Esophagus squamous epithelium (tissue), 4 donors: ENCODE measurements around the gene PMEL.

Source experiments
- POLR2A ChIP-seq, 4 donors: fragments of 450-650 bp; IDR thresholded peaks; one replicate each; pipeline ENCODE4 v1.6.1; 2017; ENCODE audit warnings: antibody characterized with exemption in 4 of 4, mild to moderate bottlenecking in 4 of 4, moderate library complexity in 3 of 4
- TF ChIP-seq, protein P1 (sequence below), 6 experiments: fragments of 450-650 bp in 4 of 6; fragments of 200-600 bp in 2 of 6; sonication (generic) in 2 of 6; IDR thresholded peaks; one replicate each; pipeline ENCODE4 v1.5.1; 2016 to 2019; ENCODE audit warnings: antibody characterized with exemption in 6 of 6, mild to moderate bottlenecking in 4 of 6, moderate library complexity in 4 of 6

DNA sequence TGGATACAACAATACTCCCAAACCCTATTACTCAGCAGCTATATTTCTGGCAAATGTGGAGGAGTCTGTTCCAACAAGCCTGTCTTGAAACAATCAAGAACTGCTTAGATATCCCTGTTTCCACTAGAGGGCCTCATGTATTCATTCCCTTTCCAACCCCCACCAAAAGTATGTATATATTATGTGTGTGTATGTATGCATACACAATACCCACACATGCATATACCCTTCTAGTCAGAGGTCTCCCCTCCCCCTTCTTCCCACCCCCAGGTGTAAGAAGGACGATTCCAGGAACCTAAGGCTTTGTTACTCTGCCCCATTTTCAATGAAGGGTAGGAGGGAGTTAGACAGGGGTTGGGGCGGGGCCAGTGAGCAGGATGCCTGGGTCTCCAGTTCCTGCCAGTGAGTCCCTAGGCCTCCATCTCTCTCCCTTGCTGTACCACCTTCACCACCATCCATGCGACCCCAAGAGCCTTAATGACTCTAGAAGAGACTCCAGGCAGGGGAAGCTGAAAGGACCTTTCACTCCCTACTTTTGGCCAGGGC lies 35.0 kb downstream of the PMEL start, which contains the start of gene DGKA:
- TF ChIP-seq, protein P1, sequence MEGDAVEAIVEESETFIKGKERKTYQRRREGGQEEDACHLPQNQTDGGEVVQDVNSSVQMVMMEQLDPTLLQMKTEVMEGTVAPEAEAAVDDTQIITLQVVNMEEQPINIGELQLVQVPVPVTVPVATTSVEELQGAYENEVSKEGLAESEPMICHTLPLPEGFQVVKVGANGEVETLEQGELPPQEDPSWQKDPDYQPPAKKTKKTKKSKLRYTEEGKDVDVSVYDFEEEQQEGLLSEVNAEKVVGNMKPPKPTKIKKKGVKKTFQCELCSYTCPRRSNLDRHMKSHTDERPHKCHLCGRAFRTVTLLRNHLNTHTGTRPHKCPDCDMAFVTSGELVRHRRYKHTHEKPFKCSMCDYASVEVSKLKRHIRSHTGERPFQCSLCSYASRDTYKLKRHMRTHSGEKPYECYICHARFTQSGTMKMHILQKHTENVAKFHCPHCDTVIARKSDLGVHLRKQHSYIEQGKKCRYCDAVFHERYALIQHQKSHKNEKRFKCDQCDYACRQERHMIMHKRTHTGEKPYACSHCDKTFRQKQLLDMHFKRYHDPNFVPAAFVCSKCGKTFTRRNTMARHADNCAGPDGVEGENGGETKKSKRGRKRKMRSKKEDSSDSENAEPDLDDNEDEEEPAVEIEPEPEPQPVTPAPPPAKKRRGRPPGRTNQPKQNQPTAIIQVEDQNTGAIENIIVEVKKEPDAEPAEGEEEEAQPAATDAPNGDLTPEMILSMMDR (IDR thresholded peaks at IDR 0.05) = peak in 5 of 6 experiments; percentile 40 to 75 (median 61)
- TF ChIP-seq POLR2A (IDR thresholded peaks at IDR 0.05) = peak in 1 of 4 donors; percentile 34
